A549 (cell line): ENCODE measurements around the gene COL5A1. TPM values are rescaled to one million over a fixed set of nuclear protein-coding genes. Genes with fewer than 3 reads are reported as not detected.
"Not testable (repeated sequence)": the region's sequence is repeated elsewhere in the genome, so short reads cannot be mapped to it uniquely, and the experiment has no call there.

Experiments
- ATAC-seq, 2 experiments: fragments of 200-7000 bp in 1 of 2; fragments of >200 bp in 1 of 2; cut with Nextera tagmentation in 1 of 2; cut with Tn5 transposase in 1 of 2; 3 replicates each; pipeline versions ENCODE4 v1.8.0 to v1.9.1; 2018 to 2020; ENCODE audit warnings: mild to moderate bottlenecking in 1 of 2, moderate library complexity in 1 of 2
- CTCF ChIA-PET: fragments of 300-600 bp; sonication (Branson Sonifier 250); formaldehyde crosslinking; extraction: SDS; loops from one replicate; lab custom pipeline; 2021; ENCODE audit warnings: antibody characterized with exemption, inconsistent platforms; lab: Yijun Ruan, JAX
- POLR2A ChIA-PET: fragments of 350-600 bp; formaldehyde crosslinking; extraction: SDS; loops from one replicate; lab custom pipeline; 2021; ENCODE audit warnings: antibody characterized with exemption, inconsistent platforms; lab: Yijun Ruan, JAX
- DNase-seq, 2 experiments: peaks; one replicate each; pipeline versions ENCODE4 v3.0.0 to v3.0.0-alpha.2; 2011 to 2016; ENCODE audit warnings: low read depth in 1 of 2, low spot score in 1 of 2
- FAIRE-seq: peaks from 2 replicates; lab custom pipeline; 2011; peaks lifted over from hg19 to GRCh38; lab: Jason Lieb, UNC
- H3K27ac ChIP-seq, 2 experiments: fragments of >200 bp; sonication (Bioruptor Twin); formaldehyde crosslinking; 3 replicates each; pipeline ENCODE4 v1.5.1; 2016 to 2017
- H3K4me1 ChIP-seq: fragments of >200 bp; sonication (Bioruptor Twin); formaldehyde crosslinking; 3 replicates; pipeline ENCODE4 v1.6.1; 2016
- H3K4me2 ChIP-seq: fragments of >200 bp; sonication (Bioruptor Twin); formaldehyde crosslinking; 3 replicates; pipeline ENCODE4 v1.6.1; 2016
- H3K4me3 ChIP-seq: fragments of >200 bp; sonication (Bioruptor Twin); formaldehyde crosslinking; 3 replicates; pipeline ENCODE4 v1.5.1; 2016
- H3K9me3 ChIP-seq: fragments of >200 bp; sonication (Bioruptor Twin); formaldehyde crosslinking; 3 replicates; pipeline ENCODE4 v1.6.1; 2016
- BHLHE40 ChIP-seq: IDR thresholded peaks from 2 replicates; pipeline ENCODE4 v1.6.1; 2012; ENCODE audit warnings: low read depth, low read length, inconsistent platforms
- CEBPB ChIP-seq, 2 experiments: fragments of >200 bp in 1 of 2; sonication (Bioruptor Twin) in 1 of 2; formaldehyde crosslinking in 1 of 2; IDR thresholded peaks; 2 replicates each; pipeline ENCODE4 v1.6.1; 2012 to 2016
- EHF ChIP-seq: fragments of 250-450 bp; sonication (Bioruptor Pico); IDR thresholded peaks from 2 replicates; pipeline ENCODE4 v1.5.0; 2020; ENCODE audit warnings: mild to moderate bottlenecking
- FOSL2 ChIP-seq, 2 experiments: fragments of 450-650 bp in 1 of 2; fragments of >200 bp in 1 of 2; sonication (Bioruptor Twin) in 1 of 2; formaldehyde crosslinking; IDR thresholded peaks; 2 replicates each; pipeline versions ENCODE4 v1.5.0 to v1.6.1; 2016 to 2020; ENCODE audit warnings: mild to moderate bottlenecking in 1 of 2, moderate library complexity in 1 of 2
- FOXS1 ChIP-seq: fragments of 250-450 bp; sonication (Bioruptor Pico); IDR thresholded peaks from 2 replicates; pipeline ENCODE4 v1.5.0; 2020; ENCODE audit warnings: mild to moderate bottlenecking, moderate library complexity
- GATA3 ChIP-seq: IDR thresholded peaks from 2 replicates; pipeline ENCODE4 v1.6.1; 2012; ENCODE audit warnings: borderline replicate concordance
- JUN ChIP-seq, 2 experiments: fragments of >200 bp; sonication (Bioruptor Twin); formaldehyde crosslinking; IDR thresholded peaks; 2 replicates in 1 of 2; 3 replicates in 1 of 2; pipeline ENCODE4 v1.6.1; 2016 to 2017
- KDM5A ChIP-seq: fragments of 200-600 bp; sonication (generic); IDR thresholded peaks from 2 replicates; pipeline ENCODE4 v1.6.1; 2016; ENCODE audit warnings: antibody characterized with exemption, mild to moderate bottlenecking
- MAX ChIP-seq: IDR thresholded peaks from 2 replicates; pipeline ENCODE4 v1.6.1; 2012
- POLR2A ChIP-seq: IDR thresholded peaks from 2 replicates; pipeline ENCODE4 v1.6.1; 2012; ENCODE audit warnings: mild to moderate bottlenecking, low read length
- USF2 ChIP-seq: fragments of 450-650 bp; IDR thresholded peaks from 2 replicates; pipeline ENCODE4 v1.6.1; 2014; ENCODE audit warnings: antibody characterized with exemption
- ZFP36 ChIP-seq: fragments of 450-650 bp; IDR thresholded peaks from 2 replicates; pipeline ENCODE4 v1.6.1; 2014; ENCODE audit warnings: borderline replicate concordance; ENCODE audit not compliant: partially characterized antibody
- WGBS: methylation state at CpG from one replicate; pipeline ENCODE4 v1.1.6; 2017; ENCODE audit errors: missing lambda C conversion rate; 5-methylcytosine and 5-hydroxymethylcytosine counted together
- polyA plus RNA-seq, 4 experiments: library from polyadenylated mRNA; depleted of rRNA in 3 of 4; stranded (reverse); fragments of >200 nt; fragmentation: RNase III in 1 of 4; extraction: RNeasy Plus Mini Kit Qiagen cat#74134 plus additional on column Dnase treatment in 1 of 4; gene quantifications; 2 replicates in 3 of 4; 3 replicates in 1 of 4; pipeline ENCODE4 v1.2.3, GENCODE V29; 2011 to 2017
- TF ChIP-seq, protein P1 (sequence below): fragments of 150-350 bp; IDR thresholded peaks from 2 replicates; pipeline ENCODE4 v1.6.1; 2014; ENCODE audit warnings: low read depth, mild to moderate bottlenecking, low read length

Gene COL5A1
- polyA plus RNA-seq, 2 of the 4 experiments (the other 2 are of a cell fraction) = 16.1 to 67.5 TPM

DNA sequence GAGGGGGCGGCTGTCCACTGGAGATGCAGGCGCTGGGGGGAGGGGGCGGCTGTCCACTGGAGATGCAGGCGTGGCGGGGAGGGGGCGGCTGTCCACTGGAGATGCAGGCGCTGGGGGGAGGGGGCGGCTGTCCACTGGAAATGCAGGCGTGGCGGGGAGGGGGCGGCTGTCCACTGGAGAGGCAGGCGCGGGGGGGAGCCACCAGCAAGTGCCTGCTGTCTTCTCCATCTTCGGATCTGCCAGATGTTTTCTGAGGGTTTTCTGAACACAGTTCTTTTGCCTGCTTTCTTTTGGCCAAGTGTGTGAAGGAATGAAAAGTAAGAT is 2.8 kb downstream of the COL5A1 start:
- Histone ChIP-seq H3K27ac (peak overlapping the region; percentile 72 to 93), H3K4me1 (peaks cover 64% of the 10 kb centered on the region), H3K4me2 (peak overlapping the region; percentile 94), H3K4me3 (peak overlapping the region; percentile 73)
- 0% methylated on average over 2 of the region's 14 CpGs for WGBS
- FAIRE-seq, POLR2A ChIA-PET, H3K9me3 ChIP-seq, ATAC-seq, DNase-seq: not testable (repeated sequence)
- CTCF ChIA-PET = interaction anchor here (1.0 to 4.0 kb wide), 5 partner anchors 11 to 196 kb away, joined by 3 to 41 read pairs (median 4); no protein-coding TSS in a partner anchor

DNA sequence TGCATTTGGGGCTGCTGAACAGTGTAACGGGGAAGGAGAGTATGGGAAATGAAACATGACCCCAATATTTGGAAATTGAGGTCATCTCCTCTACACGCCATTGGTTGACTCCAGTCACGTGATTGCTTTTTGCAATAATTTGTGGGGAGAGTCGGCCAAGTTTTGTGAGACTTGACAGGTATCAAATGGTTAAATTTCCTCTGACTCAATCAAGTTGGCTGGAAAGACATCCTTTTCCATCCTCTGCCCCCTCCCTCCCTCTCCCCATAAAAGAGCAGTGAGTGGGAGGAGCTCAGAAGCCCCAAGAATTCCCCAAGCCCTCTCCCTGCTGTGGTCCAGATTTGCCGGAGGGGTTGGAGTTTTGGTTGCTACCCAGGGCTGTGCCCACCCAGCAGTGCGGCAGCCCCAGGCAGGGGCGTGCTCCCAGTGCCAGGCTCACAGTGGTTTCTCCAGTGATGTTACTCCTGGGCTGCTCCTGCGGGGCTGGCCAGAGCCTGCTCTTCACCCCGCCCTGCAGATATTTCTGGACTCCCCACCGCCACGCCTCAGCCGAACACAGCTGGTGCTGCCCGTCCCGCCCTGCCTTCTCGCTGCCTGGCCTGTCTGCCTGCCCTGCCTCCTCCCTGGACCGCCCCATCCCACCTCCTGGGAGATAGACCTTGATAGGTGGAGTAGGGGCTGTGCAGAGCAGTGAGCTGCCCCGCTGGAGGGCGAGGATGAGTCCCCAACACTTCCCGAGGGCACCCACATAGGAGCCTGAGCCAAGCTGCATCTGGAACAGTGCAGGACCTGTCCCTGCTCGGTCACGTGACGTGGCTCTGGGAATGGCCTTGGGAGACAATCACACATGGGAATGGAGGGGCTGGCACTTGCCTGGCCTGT is 3.4 kb downstream of the COL5A1 start:
- Histone ChIP-seq H3K4me3 (peak overlapping the region; percentile 73), H3K27ac (peak overlapping the region; percentile 72 to 93), H3K4me2 (peak overlapping the region; percentile 94), H3K9me3 (no peaks in the 10 kb centered on the region), H3K4me1 (peaks cover 64% of the 10 kb centered on the region)
- ATAC-seq (peak; percentile 32 to 52), FAIRE-seq (no peak), DNase-seq (peak; percentile 84 to 91)
- POLR2A ChIA-PET = interaction anchor here (0.9 to 1.0 kb wide), 3 partner anchors 20 to 196 kb away, joined by 3 read pairs; no protein-coding TSS in a partner anchor
- TF ChIP-seq USF2 (peak; percentile 94), FOXS1 (no peak), BHLHE40 (0 out of 2 replicates have a peak, but pooled peaks have one; percentile 16), CEBPB (IDR thresholded peaks at IDR 0.05) (peak; percentile 39 to 85; a peak in 3 of 4 replicates), JUN (IDR thresholded peaks at IDR 0.05) (0 out of 5 replicates have a peak, but pooled peaks of 1 of the 2 experiments have one; percentile 20), MAX (0 out of 2 replicates have a peak, but pooled peaks have one; percentile 27), GATA3 (peak; percentile 11; the same call in 1 of the 2 replicates), FOSL2 (IDR thresholded peaks at IDR 0.05) (no peak), FOSL2 (CRISPR knock-in tag; IDR thresholded peaks at IDR 0.05) (peak; percentile 38; the same call in 1 of the 2 replicates)
- TF ChIP-seq, protein P1, sequence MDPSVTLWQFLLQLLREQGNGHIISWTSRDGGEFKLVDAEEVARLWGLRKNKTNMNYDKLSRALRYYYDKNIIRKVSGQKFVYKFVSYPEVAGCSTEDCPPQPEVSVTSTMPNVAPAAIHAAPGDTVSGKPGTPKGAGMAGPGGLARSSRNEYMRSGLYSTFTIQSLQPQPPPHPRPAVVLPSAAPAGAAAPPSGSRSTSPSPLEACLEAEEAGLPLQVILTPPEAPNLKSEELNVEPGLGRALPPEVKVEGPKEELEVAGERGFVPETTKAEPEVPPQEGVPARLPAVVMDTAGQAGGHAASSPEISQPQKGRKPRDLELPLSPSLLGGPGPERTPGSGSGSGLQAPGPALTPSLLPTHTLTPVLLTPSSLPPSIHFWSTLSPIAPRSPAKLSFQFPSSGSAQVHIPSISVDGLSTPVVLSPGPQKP = no peak
- CTCF ChIA-PET = interaction anchor here (0.8 to 4.0 kb wide), 10 partner anchors 8 to 202 kb away, joined by 3 to 41 read pairs (median 4); no protein-coding TSS in a partner anchor
- 25% methylated on average over 20 of the region's 22 CpGs for WGBS

GRCh38 chr9:134645607-134646365 is 4.2 kb downstream of the COL5A1 start:
- Histone ChIP-seq H3K4me2 (peak overlapping the region; percentile 94), H3K27ac (peak overlapping the region; percentile 72 to 93), H3K9me3 (no peaks in the 10 kb centered on the region), H3K4me1 (peaks cover 58% of the 10 kb centered on the region), H3K4me3 (peak overlapping the region; percentile 73; the same call in 1 of the 3 replicates)
- ChIA-PET POLR2A (interaction anchor here (0.9 to 1.0 kb wide), 3 partner anchors 21 to 196 kb away, joined by 3 read pairs; no protein-coding TSS in a partner anchor), CTCF (interaction anchor here (0.8 to 4.0 kb wide), 14 partner anchors 9 to 203 kb away, joined by 3 to 41 read pairs (median 4); no protein-coding TSS in a partner anchor)
- DNase-seq (no peak), FAIRE-seq (no peak), ATAC-seq (no peak)
- TF ChIP-seq EHF (CRISPR knock-in tag) (no peak), KDM5A (no peak), ZFP36 (peak; percentile 19), CEBPB (IDR thresholded peaks at IDR 0.05) (no peak), POLR2A (no peak)
- WGBS = 64% methylated on average over 9 of the region's 9 CpGs
